Dermis blood vessel endothelial cell (primary cell): ENCODE measurements around the gene RFTN2. TPM values are rescaled to one million over a fixed set of nuclear protein-coding genes. Genes with fewer than 3 reads are reported as not detected.
"Not testable (repeated sequence)": the region's sequence is repeated elsewhere in the genome, so short reads cannot be mapped to it uniquely, and the experiment has no call there.

Experiments used
- DNase-seq: peaks from one replicate; pipeline ENCODE4 v3.0.0; 2010
- total RNA-seq: library from RNA; depleted of rRNA; stranded (reverse); fragments of >200 nt; gene quantifications from 2 replicates; pipeline ENCODE4 v1.2.3, GENCODE V29; 2014

Gene RFTN2
- total RNA-seq: 14.4 and 22.0 TPM in 2 replicates

- DNase-seq: peak; percentile 37
These were observed at the start of gene RFTN2 for GRCh38 chr2:197675246-197675645. TSS of gene RFTN2 (minus strand) at chr2:197675587. CDS start at chr2:197675458, 129 bp downstream.

GRCh38 chr2:197717863-197718262 lies 42.5 kb upstream of the RFTN2 start:
- no peak for DNase-seq

- DNase-seq: no peak
These were observed 37.9 kb upstream of the RFTN2 start for GRCh38 chr2:197713271-197713670.

GRCh38 chr2:197711578-197711977 lies 36.2 kb upstream of the RFTN2 start:
- DNase-seq: no peak

GRCh38 chr2:197710424-197711042 lies 35.1 kb upstream of the RFTN2 start:
- DNase-seq: no peak

GRCh38 chr2:197709140-197709539 lies 33.8 kb upstream of the RFTN2 start:
- DNase-seq: not testable (repeated sequence)

- DNase-seq: peak; percentile 21
These were observed 32.9 kb upstream of the RFTN2 start for GRCh38 chr2:197708331-197708730.

- peak; percentile 75 for DNase-seq
These were observed 32.2 kb upstream of the RFTN2 start for GRCh38 chr2:197707316-197708213.

GRCh38 chr2:197706839-197707207 lies 31.4 kb upstream of the RFTN2 start:
- peak; percentile 7 for DNase-seq

- DNase-seq: peak; percentile 21
These were observed 30.8 kb upstream of the RFTN2 start for GRCh38 chr2:197705912-197706838.

- peak; percentile 96 for DNase-seq
These were observed 29.9 kb upstream of the RFTN2 start, which contains the start of gene MARS2 for GRCh38 chr2:197705121-197705911. TSS of gene MARS2 (plus strand) at chr2:197705369. CDS start at chr2:197705406, 37 bp downstream.

GRCh38 chr2:197704434-197705120 lies 29.2 kb upstream of the RFTN2 start:
- peak; percentile 6 for DNase-seq

- no peak for DNase-seq
These were observed 25.6 kb upstream of the RFTN2 start for GRCh38 chr2:197700960-197701359.

GRCh38 chr2:197699724-197700123 lies 24.3 kb upstream of the RFTN2 start:
- not testable (repeated sequence) for DNase-seq

GRCh38 chr2:197696571-197696970 lies 21.2 kb upstream of the RFTN2 start:
- not testable (repeated sequence) for DNase-seq

GRCh38 chr2:197695971-197696370 lies 20.6 kb upstream of the RFTN2 start:
- DNase-seq: not testable (repeated sequence)

GRCh38 chr2:197695206-197695605 lies 19.8 kb upstream of the RFTN2 start:
- not testable (repeated sequence) for DNase-seq

GRCh38 chr2:197677483-197677882 lies 2.1 kb upstream of the RFTN2 start:
- DNase-seq: peak; percentile 24

GRCh38 chr2:197677056-197677455 lies 1.7 kb upstream of the RFTN2 start:
- DNase-seq: peak; percentile 7

GRCh38 chr2:197675711-197676188 lies 363 bp upstream of the RFTN2 start:
- peak; percentile 73 for DNase-seq

- peak; percentile 51 for DNase-seq
These were observed 796 bp downstream of the RFTN2 start for GRCh38 chr2:197674591-197674990.
